ENCODE measurements around the gene DVL3. TPM values are rescaled to one million over a fixed set of nuclear protein-coding genes. Genes with fewer than 3 reads are reported as not detected.

The DVL3 gene
- polyA plus RNA-seq, 3 donors = 59.8 to 69.3 (median 61.2) TPM

GRCh38 chr3:184175981-184176376, 20.8 kb downstream of the DVL3 start:
- DNase-seq (ENCODE audit: low read depth in 3 of 3, low spot score in 2 of 3) = no peak

- no peak for DNase-seq (ENCODE audit: low read depth in 3 of 3, low spot score in 2 of 3)
Observed at GRCh38 chr3:184176377-184177330, 21.5 kb downstream of the DVL3 start.

DNA sequence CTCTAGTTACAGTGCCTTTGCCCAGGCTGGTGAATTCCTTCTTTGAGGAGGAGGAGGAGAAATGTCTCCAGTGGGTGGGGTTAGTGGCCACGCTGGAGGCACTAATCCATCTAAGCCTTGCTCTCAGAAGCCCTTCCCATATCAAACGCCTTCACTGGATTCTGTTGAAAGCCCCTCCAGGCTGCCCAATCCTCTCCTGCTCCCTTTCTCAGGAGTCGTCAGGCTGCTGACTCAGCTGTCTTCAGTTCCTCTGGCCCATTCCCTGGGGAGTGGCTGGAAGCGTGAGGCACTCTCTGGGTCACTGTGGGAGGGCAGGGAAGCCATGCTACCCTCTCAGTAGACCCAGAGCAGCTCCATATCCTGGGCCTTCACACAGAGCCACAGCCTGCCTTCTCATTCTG, 22.2 kb downstream of the DVL3 start:
- no peak for DNase-seq (ENCODE audit: low read depth in 3 of 3, low spot score in 2 of 3)

GRCh38 chr3:184177767-184178306, 22.7 kb downstream of the DVL3 start:
- no peak for DNase-seq (ENCODE audit: low read depth in 3 of 3, low spot score in 2 of 3)

GRCh38 chr3:184178521-184179138, 23.5 kb downstream of the DVL3 start:
- no peak for DNase-seq (ENCODE audit: low read depth in 3 of 3, low spot score in 2 of 3)

GRCh38 chr3:184180165-184180564, 25.0 kb downstream of the DVL3 start:
- no peak for DNase-seq (ENCODE audit: low read depth in 3 of 3, low spot score in 2 of 3)

- no peak for DNase-seq (ENCODE audit: low read depth in 3 of 3, low spot score in 2 of 3)
Observed at GRCh38 chr3:184181596-184181995, 26.4 kb downstream of the DVL3 start.

- DNase-seq (ENCODE audit: low read depth in 3 of 3, low spot score in 2 of 3) = no peak
Observed at GRCh38 chr3:184183679-184184078, 28.5 kb downstream of the DVL3 start.

- DNase-seq (ENCODE audit: low read depth in 3 of 3, low spot score in 2 of 3) = no peak
Observed at GRCh38 chr3:184184546-184185230, 29.5 kb downstream of the DVL3 start.

GRCh38 chr3:184185461-184186183, 30.4 kb downstream of the DVL3 start:
- peak; percentile 97 to 99 (median 99) for DNase-seq (ENCODE audit: low read depth in 3 of 3, low spot score in 2 of 3)

GRCh38 chr3:184186184-184186901, 31.2 kb downstream of the DVL3 start, which contains the start of gene ABCF3:
Gene ABCF3, plus strand, starts transcription at chr3:184186199. Its CDS starts 9 bp downstream, at chr3:184186208.
- no peak for DNase-seq (ENCODE audit: low read depth in 3 of 3, low spot score in 2 of 3)

- DNase-seq (ENCODE audit: low read depth in 3 of 3, low spot score in 2 of 3) = no peak
Observed at GRCh38 chr3:184186902-184187207, 31.7 kb downstream of the DVL3 start.

DNA sequence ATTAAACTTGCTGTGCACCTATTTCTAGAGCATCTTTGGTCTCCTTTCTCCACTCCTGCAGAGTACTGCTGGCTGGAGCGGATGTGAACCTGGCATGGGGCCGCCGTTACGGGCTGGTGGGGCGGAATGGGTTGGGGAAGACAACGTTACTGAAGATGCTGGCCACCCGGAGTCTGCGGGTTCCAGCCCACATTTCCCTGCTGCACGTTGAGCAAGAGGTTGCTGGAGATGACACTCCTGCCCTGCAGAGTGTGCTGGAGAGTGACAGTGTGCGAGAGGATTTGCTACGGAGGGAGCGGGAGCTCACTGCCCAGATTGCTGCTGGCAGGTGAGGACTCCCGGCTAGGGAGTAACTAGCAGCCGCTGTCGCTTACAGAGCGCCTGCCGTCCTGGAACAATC, 32.9 kb downstream of the DVL3 start:
- DNase-seq (ENCODE audit: low read depth in 3 of 3, low spot score in 2 of 3) = no peak

DNA sequence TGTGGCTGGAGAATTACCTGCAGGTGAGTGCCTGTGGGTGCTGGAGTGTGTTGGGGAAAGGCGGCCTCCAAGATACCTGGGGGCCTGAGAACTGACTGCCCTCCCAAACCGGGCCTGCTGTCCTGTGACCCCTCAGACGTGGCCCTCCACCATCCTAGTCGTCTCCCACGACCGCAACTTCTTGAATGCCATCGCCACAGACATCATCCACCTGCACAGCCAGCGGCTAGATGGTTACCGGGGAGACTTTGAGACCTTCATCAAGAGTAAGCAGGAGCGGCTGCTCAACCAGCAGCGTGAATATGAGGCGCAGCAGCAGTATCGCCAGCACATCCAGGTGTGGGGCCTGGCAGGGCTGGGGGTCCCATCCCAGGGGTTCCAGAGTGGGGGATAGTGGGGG, 34.2 kb downstream of the DVL3 start:
- DNase-seq (ENCODE audit: low read depth in 3 of 3, low spot score in 2 of 3) = no peak

GRCh38 chr3:184192889-184193288, 37.7 kb downstream of the DVL3 start:
- no peak for DNase-seq (ENCODE audit: low read depth in 3 of 3, low spot score in 2 of 3)

GRCh38 chr3:184193991-184194539, 38.9 kb downstream of the DVL3 start:
- DNase-seq (ENCODE audit: low read depth in 3 of 3, low spot score in 2 of 3) = no peak

GRCh38 chr3:184196536-184196935, 41.4 kb downstream of the DVL3 start:
- no peak for DNase-seq (ENCODE audit: low read depth in 3 of 3, low spot score in 2 of 3)

GRCh38 chr3:184198509-184198908, 43.3 kb downstream of the DVL3 start:
- no peak for DNase-seq (ENCODE audit: low read depth in 3 of 3, low spot score in 2 of 3)

- DNase-seq (ENCODE audit: low read depth in 3 of 3, low spot score in 2 of 3) = no peak
Observed at GRCh38 chr3:184200825-184201224, 45.6 kb downstream of the DVL3 start.

GRCh38 chr3:184203526-184203925, 48.3 kb downstream of the DVL3 start:
- DNase-seq (ENCODE audit: low read depth in 3 of 3, low spot score in 2 of 3) = no peak

Measured in right renal cortex interstitium (tissue), 3 donors.